T-helper 1 cell (primary cell): ENCODE data around the gene SRXN1.

Experiments
- DNase-seq, 5 donors: peaks; one replicate each; pipeline ENCODE4 v3.0.0-alpha.2; 2012 to 2020

The SRXN1 gene

DNA sequence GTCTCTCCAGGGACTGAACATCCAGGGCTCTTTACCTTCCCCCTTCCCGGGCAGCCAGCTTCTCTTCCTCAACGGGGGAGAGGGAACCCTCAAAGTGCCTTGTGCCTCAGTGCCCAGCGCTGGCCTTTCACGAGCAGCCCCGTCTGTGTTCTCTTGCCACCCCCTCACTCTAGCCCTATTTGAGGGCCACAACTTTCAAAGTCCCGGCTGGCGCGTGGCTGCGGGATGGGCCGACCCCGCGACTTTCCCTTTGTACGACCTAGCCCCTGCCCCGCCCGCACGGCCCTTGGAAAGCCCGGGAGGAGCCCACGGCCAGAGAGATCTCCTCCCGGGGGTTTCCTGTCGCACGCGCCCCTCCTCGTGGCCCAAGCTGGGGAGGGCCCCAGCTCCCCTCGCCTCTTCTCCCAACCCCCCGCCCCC lies 22.0 kb upstream of the SRXN1 start:
- no peak for DNase-seq

DNA sequence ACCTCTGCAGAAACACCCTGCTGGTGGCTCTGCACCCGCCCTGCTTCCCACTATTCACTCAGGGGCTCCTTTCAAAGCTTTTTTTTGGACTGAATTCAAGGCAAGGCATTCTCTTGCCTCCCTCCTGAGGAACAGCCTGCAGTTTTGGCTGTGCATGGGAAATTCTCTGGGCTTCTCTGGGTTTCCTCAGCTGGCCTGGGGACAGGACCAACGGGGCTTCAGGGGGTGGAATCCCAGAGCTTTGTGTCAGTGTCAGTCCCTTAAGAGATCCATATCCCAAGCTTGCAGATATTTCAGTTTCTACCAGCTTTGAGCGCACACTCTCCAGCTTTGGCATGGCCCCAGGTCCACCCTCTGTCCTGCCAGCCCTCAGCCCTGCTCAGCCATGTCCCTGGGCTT lies 20.6 kb upstream of the SRXN1 start:
- DNase-seq: no peak

DNA sequence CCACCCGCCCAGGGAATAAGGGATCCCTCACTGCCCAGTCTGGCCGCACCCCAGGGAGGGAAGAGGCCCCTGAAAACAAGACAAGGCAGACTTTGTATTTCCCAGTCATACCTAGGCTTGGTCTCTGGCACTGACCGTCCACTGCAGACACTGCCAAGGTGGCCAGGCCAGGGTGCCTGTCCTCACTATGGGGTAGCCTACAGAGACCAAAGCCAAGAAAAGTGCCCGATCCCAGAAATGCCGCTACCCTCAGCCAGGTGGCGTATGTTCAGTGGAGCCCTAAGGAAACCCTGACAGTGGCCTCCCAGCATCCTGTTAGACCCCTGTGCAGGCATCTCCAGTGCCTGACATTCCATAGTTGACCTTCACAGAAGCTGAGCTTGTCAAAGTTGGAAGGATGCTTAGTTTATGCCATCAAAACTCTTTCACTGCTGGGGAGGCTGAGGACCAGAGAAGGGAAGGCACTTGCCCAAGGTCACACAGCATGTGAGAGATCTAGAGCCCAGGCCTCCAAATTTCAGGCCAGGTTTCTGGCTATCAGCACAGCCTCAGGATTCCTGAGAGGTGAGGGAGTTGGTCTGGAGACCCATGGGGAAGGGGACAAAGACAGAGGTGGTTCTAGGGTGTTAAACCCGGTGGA lies 20.1 kb upstream of the SRXN1 start:
- no peak for DNase-seq

DNA sequence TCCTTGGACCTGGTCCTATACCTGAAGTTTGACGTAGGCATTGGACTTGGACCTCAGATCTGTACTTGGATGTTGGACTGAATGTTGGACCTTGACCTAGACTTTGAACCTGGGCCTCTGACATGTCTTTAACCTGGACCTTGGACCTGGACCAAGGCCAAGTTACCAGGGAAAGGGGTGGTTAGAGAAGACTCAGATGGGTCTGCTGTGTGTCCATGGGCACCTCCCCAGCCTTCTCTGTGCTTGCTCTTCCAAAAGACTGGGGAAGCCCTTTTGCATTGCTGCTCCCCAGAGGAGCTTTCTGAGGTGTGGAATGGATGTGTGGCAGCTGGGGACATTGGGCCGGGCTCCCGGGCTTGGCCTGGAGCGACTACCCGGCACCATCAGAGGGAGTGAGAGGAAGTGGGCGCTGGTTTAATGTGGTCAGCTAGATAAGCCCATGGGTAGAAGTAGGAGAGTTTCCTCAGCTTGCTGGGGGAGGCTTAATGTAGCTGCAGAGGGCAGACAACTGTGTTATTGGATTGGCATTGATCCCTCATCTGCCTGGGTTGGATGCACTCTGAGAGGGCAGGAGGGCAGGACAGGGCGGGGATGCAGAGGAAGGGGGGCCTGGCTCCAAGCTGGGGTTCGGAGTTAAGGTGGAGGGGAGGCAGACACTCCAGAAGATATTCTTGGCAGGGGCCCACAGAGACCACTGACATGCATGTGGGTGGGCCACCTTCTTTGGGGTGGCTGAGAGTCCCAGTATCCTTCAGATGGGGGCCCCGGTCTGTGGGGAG lies 18.4 kb upstream of the SRXN1 start:
- DNase-seq: no peak

DNA sequence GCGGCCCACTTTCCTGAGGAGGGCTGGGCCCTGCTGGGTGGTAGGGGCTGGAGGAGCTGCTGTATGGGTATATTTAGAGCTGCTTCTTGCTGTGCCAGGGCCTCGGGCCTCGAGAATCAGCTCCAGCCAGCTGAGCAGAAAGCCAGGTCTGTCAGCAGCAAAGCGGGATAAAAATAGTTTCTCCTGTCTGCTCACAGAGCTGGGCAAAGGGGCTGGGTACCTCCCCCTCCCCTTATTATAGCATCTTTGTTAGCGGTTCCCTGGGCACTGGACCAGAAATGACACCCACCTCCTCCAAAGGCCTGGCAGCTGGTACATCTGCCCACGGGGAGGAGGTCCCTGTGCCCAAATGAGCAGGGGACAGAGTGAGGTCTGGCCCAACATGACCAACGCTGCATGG lies 16.6 kb upstream of the SRXN1 start:
- DNase-seq: no peak

DNA sequence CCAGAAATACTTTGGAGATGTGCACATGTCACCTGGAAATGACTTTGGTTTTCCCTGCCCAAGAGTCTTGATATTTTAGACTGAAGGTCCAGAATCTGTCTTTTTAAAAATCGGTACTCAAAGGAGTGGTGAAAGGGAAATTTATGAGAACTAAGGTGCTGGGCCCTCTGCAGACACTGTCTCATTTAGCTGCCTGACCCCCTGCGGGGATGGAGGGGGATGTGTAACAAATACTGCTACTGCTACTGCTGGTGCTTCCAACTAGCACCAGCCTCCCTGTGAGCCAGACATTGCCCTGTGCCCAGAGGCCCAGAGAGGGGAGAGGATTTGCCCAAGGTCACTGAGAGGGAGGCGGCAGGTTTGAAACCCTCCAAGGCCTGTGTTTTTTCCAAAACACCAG lies 15.6 kb upstream of the SRXN1 start:
- DNase-seq: no peak

DNA sequence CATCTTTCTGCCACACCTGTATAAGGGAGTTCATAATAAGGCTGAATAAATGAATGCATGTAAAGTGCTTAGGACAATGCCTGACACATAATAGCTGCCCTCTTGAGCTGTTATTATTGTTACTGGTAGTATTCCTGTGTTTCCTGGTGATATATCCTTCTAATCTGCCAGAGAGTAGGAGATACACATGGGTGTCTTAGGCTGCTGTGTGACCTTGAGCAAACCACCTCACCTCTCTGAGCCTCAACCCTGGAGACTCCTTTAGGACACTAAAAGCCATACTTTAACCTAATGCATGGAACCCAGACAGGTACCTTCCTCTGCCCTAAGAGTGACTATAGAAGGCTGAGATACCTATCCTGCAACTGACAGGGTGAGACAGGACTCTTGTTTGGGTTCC lies 15.1 kb upstream of the SRXN1 start:
- no peak for DNase-seq

DNA sequence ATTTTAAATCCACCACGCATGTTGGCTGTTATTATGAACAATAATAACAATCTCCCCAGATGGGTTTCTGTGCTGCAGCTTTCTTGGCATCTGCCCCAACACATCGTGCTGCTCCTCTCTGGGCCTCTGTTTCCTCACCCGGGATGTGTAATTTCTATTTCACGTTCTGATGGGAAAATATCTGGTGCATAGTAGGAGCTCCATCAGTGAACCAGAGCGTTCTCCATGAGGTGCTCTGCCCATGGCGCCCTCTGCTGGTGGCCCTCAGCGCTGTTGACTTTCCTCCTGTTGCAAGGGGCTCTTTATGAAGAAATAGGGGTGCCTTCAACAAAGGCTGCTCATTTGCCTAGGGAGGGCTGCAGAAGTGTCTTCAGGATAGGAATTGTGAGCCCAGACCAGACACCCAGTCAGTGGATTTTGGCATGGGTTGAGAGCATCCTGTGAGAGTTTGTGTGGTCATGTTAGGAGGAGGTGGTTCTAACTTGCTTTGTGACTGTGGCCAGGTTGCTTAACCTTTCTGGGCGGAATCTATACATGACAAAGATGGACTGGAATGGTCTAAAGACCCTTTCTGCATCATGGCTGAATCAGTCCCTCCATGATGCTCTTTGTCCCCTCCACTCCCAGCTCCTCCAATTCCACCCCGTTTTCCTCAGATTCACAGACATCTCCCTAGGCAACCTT lies 14.5 kb upstream of the SRXN1 start:
- DNase-seq: peak; percentile 22 to 48 (median 36)

DNA sequence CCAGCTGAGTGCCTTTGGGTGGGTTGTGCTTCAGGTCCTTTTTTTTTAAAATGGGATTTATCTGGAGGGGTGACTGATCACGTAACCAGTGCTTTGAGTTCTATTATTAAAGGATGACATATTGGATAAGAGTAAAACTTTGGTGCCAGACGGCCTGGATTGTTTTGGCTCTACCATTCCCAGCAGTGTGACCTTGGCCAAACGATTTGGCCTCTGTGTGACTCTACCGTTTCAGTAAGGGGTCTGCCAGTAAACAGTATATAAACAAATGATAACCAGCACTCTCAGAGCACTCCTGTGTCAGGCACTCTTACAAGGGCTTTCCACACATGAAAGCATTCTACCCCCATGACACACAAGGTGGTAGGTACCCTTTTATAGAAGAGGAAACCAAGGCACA lies 13.9 kb upstream of the SRXN1 start:
- DNase-seq: no peak

DNA sequence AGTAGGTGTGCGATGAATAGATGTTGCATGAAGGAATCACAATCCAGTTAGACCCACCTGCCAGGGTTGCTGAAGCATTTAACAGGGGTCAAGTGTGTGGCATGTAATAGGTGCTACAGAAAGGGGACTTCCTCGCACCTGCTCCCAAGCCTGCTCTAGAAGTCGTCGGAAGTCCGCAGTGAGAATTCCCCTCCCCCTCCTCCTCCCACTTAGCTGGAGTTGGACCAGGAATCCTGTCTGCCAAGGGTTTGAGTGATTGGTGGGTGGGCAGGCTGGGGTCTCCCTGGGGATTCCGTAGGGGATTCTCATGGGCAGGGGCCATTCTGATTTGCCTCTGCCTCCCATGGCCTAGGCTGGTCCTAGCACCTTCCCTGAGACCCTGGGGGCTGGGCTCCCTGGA lies 12.3 kb upstream of the SRXN1 start:
- DNase-seq: no peak

DNA sequence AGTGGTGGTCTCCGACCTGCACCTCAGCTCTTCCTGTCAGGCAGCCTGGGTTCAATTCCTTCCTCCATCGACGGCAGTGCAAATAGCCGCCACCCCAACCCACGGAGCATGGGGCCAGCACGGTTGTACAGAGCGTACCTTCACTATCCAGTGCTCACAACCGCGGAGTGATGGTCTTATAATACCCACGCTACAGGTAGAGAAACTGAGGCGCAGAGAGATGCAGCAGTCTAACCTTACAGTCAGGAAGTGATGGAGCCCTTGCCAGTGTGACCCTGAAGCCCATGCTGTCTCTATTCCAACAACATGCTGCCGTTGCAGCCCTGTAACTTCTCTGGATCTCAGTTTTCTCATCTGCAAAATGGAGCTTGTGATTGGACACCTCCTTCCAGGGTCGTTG lies 11.6 kb upstream of the SRXN1 start:
- DNase-seq: no peak

DNA sequence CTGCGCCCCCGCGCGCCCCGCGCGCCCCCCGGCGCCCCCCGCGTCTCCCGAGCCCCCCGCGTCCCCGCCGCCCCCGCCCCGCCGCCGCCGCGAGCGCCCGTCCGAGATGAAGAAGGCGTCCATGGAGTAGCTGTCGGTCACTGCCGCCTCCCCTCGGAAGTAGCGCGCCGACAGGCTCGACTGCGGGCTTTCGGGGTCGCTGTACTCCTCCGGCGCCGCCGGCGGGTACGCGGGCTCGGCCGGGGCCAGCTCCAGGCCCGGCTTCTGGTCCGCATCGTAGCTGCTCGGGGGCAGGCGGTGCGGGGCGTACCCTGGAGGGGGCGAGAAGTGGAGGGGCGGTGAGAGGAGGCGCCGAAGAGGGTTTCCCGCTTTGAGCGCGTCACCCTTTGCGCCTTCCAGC lies 11.2 kb upstream of the SRXN1 start:
- DNase-seq: no peak

DNA sequence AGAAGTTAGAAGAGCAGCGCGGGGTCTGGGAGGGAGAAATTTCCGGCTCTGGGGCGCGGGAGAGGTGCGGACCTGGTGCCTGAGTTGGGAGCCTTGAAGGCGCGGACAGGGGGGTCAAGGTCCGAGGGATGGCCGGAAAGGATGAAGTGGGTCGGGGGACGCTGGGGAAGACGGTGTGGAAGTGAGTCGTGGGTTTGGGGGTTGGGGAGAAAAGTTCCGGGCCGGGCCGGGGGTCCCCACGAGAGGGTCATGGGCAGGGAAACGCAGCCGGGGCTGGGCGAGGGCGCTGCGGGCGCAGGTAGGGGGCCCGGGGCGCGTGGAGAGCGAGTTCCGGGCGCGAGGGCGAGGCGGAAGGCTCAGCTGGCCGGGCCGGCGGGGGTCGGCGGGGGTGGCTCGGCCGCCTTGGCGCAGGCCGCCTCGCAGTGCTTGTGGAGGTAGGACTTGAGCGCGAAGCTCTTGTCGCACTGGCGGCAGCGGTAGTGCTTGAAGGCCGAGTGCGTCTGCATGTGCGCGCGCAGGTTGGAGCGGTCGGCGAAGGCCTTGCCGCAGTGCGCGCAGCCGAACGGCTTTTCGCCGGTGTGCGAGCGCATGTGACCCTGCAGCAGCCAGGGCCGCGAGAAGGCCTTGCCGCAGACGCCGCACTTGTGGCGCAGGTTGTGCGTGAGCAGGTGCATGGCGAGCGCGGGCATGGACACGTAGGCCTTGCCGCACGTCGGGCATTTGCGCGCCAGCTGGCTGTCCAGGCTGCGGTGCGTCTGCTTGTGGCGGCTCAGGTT lies 10.5 kb upstream of the SRXN1 start:
- DNase-seq: peak in 1 of 5 donors; percentile 22

DNA sequence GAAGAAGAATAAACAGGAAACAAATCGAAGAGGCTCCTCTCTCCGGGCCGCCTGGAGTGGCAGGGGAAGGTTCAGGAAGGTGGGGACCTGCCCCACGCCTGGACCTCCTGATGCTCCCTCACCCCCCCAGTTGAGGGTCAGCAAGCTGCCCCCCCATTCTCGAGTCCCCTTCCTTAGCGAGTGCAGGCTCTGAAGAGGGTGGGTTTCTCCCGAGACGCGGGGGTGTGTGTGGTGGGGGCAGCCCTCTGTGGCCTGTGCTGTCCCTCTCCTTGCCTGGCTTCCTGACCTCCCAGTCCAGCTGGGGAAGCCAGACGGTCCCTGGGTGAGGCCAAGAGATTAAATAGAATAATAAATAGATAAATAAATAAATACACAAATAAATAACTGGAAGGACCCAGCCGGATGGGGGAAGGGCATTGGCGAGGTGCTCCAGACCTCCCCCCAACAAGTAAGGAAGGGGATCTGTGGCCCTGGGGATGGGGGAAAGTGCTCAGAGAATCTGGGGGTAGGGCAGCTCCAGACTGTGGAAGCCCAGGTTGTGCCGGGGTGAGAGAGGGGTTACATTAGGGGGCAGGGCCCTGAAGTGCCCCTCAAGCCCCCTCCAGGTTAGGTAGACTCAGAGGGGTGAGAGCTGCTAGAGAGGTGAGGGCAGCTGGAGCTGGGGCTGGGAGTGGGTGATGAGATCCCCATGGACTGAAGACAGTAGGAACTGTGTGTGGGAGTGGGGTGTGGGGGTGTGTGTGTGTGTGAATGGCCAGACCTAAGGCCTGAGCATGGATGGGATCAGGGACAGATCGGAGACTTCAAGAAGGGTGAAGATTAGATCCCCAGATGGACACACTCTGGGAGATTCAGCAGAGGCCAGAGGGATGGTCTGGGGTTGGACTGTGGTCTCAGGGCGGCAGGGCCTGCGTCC lies 9.5 kb upstream of the SRXN1 start:
- no peak for DNase-seq

DNA sequence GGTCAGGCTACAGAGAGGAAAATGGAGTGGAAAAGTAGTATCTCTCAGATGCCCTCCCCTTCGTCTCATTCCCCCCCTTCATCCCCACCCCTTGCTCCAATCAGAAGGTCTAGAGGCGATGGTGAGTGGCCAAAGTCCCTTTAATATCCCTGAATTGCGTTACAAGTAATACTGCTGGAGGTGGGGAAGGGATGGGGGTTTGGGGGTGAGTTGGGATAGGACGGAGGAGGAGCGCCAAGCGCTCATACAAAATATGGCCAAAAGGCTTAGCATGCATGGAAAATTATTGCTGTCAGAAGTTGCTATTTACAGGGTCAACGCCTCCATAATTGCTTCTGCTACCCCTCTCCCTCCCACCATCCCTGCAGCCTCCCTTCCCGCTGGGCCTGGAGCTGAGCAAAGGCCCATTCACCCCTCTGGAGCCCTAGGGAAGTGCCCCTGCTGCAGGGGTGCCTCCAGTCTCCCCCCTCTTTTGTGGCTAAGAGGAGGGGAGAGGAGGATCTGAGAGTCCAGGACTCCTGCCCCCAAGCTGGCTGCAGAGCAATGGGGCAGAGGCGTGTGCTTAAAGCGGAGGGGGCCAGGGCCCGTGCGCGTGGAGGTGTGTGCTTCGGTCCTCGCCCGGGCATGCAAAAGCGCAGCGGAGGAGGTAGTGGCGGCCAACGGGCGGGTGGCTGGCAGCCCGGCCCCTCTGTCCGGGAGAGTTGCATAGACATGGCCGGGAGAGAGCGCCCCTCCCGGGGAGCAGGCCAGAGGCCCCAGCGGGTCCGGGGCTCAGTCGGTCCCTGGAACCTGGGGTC lies 8.7 kb upstream of the SRXN1 start:
- no peak for DNase-seq

DNA sequence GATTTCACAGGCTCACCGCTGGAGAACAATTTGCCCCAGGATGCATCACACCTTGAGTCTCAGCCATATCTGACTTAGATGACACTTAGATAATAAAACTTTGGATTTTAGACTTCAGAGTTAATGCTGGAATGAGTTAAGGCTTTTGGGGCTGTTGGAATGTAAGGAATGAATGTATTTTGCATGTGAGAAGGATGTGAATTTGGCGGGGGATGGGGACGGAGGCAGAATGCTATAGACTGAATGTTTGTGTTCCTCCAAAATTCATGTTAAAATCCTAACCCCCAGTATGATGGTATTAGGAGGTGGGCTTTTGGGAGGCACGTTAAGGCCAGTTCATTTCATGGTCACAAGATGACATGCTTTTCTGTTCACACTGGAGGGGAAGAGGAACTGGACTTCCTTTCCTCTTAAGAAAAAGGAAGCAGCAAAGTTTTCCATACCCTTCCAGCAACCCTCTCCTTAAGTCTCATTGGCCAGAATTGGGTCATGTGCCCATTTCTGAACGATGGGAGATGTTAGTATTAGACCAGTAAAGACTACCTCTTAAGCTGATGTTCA lies 5.8 kb upstream of the SRXN1 start:
- no peak for DNase-seq

DNA sequence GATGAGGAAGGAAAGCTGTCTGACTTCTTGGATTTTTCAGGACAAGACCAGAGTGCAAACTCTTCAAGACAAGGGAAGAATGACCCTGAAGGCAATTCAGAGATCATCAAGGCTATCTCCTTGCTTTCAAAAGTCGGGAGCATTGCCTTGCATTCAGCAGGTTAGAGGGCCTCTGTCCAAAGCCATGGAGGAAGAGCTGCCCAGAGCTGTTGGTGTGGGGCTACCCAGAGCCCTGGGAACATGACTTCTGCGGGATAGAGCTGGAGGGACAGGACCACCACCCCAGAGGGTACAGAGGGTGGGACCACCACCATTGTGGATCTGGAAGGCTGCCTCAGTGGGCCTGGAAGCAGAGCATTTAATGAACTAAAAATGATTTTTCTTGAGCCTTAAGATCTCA lies 5.2 kb upstream of the SRXN1 start:
- no peak for DNase-seq

DNA sequence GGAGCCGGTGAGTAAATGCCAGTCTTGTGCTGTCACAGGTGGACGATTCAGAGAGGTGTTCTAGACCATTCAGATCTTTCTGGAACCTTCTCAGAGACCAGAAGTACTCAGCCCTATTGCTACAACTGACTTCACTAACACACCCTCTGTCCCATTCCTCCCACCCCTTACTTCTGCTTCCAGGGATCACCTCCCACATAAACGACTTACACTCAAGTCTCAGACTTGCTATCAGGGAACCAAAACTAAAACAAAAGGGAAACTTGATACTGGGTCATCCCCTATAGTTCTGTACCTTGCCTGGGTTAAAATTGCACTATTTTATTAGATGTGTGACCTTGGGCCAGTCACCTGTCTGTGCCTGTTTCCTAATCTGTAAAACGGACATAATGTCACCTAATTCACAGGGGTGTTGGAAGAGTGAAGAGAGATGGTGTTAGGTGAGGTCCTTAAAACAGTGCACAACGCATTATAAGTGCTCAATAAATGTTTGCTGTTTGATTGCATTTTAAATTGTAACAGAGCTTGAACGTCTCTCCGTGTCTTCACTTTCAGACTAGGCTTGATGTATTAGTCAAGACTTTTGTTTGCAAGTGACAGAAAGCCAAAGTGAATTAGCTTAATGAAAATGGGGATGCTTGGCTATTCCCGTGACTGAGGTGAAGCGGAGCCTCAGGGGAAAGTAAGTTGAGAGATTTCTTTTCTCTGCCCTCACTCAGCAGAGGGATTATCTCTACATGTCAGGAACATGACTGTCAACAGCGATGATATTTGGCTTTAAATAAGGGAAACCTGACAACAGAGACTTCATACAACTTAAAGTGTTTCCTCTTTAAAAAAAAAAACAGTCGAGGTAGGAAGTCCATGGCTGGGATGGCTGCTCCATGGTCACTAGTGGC lies 3.0 kb upstream of the SRXN1 start:
- DNase-seq: no peak

DNA sequence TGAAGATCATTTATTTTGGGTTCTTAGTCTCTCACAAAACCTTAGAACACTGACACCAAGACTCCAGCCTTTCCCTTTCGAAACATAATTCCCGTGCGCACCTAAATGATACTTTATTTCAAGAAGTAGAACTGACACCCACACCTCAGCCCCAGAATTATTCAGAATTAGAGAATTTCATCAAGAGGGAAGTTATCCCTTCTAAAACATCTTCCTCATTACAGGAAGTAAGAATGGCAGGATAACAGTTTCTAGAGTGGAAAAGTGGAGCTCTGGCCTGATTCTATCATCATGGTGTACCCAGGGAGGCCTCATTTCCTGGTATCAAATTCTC lies 1.4 kb upstream of the SRXN1 start:
- no peak for DNase-seq
